GM18498 (cell line): ENCODE data around the gene KCTD19.

ENCODE experiments used
- ATAC-seq: cut with Tn5 transposase; IDR thresholded peaks from one replicate; pipeline ENCODE4 v1.9.1; 2021; ENCODE audit warnings: mild to moderate bottlenecking, moderate library complexity; ENCODE audit not compliant: unreplicated experiment

Gene KCTD19

GRCh38 chr16:67245186-67245585 lies 81.4 kb downstream of the KCTD19 start:
- ATAC-seq: no peak

GRCh38 chr16:67244387-67245185 lies 82.0 kb downstream of the KCTD19 start:
- ATAC-seq: peak; percentile 50

DNA sequence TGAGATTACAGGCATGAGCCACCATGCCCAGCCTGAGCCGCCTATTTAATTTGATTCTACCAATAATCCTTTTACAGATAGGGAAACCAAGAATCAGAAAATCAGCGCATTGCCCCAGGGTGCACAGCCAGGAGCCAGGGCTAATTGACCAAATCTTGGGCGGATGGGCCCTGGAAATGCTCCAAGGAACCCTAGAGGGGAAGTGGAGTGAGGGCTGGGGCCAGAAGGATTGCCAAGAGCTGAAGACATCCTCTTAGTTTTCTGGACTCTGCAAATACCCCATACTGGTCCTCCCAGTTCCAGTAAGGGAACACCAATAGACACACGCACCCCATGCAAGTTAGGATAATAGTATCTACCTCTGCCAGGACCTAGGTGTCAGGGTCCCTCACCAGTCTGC lies 83.1 kb downstream of the KCTD19 start:
- ATAC-seq: no peak

- ATAC-seq: no peak
Measured at GRCh38 chr16:67242138-67242730, 84.3 kb downstream of the KCTD19 start.

GRCh38 chr16:67241008-67241900 lies 85.3 kb downstream of the KCTD19 start:
- no peak for ATAC-seq

DNA sequence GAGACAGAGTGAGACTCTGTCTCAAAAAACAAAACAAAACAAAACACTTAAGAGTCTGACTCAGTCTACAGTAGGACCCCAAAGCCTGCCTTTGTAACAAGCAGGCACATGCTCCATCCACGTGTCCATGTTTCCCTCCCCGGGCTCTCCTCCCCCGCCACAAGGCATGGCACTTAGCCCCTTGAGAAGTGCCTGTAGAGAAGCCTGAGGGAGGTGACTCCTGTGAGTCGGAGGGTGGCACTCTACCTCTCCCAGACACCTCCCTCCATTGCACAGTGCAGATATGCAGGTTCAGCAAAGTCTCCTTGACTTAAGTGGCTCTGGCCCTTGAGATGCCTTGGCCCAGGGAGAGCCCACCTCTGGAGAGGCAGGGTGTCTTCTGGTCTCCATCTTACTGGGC lies 86.0 kb downstream of the KCTD19 start:
- no peak for ATAC-seq
